ENCODE measurements around the gene KCTD10.

- no peak for TF ChIP-seq CCAR2 (IDR thresholded peaks at IDR 0.05; ENCODE audit: low read depth, low read length)
- no peak for TF ChIP-seq RFX1 (IDR thresholded peaks at IDR 0.05)
- TF ChIP-seq JUN (IDR thresholded peaks at IDR 0.05; ENCODE audit: borderline replicate concordance, low read depth, low read length) = no peak
- TF ChIP-seq JUN (CRISPR knock-in tag; IDR thresholded peaks at IDR 0.05; ENCODE audit: borderline replicate concordance) = no peak
- TF ChIP-seq ZNF324 (CRISPR knock-in tag; IDR thresholded peaks at IDR 0.05) = no peak
- no peak for TF ChIP-seq POLR2AphosphoS5 (IDR thresholded peaks at IDR 0.05; ENCODE audit: control insufficient read depth, insufficient read depth, low read depth, low read length)
Observed at GRCh38 chr12:109458086-109458485, 19.0 kb downstream of the KCTD10 start.
